Adrenal gland (tissue), 12 donors: ENCODE measurements around the gene COX14. TPM values are rescaled to one million over a fixed set of nuclear protein-coding genes. Genes with fewer than 3 reads are reported as not detected.
A peak's percentile ranks its signal among the peaks of the same experiment; 100 is the strongest.

ENCODE experiments used
- DNase-seq, 7 donors: peaks; one replicate each; pipeline ENCODE4 v3.0.0-alpha.2; 2019 to 2020
- H3K27ac ChIP-seq, 5 donors: fragments of 200-600 bp; sonication (generic) in 4 of 5; 1 replicate in 3 of 5; 2 replicates in 2 of 5; pipeline versions ENCODE4 v1.5.1 to v1.8.0; 2016 to 2020; ENCODE audit warnings: mild to moderate bottlenecking in 1 of 5
- H3K27me3 ChIP-seq: fragments of 200-600 bp; 2 replicates; pipeline ENCODE4 v1.8.0; 2021
- H3K36me3 ChIP-seq, 2 donors: fragments of 200-600 bp; replicated peaks in 1 of 2; 1 replicate in 1 of 2; 2 replicates in 1 of 2; pipeline versions ENCODE4 v1.5.1 to v1.8.0; 2018 to 2022
- H3K4me1 ChIP-seq, 2 donors: fragments of 200-600 bp; replicated peaks in 1 of 2; 1 replicate in 1 of 2; 2 replicates in 1 of 2; pipeline versions ENCODE4 v1.5.1 to v1.8.0; 2018 to 2021
- H3K4me3 ChIP-seq, 4 donors: fragments of 200-600 bp; sonication (generic) in 3 of 4; one replicate each; pipeline ENCODE4 v1.5.1; 2016 to 2018
- H3K9me3 ChIP-seq, 3 donors: fragments of 200-600 bp; sonication (generic) in 1 of 3; replicated peaks in 1 of 3; 1 replicate in 2 of 3; 2 replicates in 1 of 3; pipeline versions ENCODE4 v1.5.1 to v1.8.0; 2016 to 2021
- POLR2A ChIP-seq, 2 donors: fragments of 450-650 bp; IDR thresholded peaks; one replicate each; pipeline ENCODE4 v1.6.1; 2017; ENCODE audit warnings: antibody characterized with exemption in 2 of 2, mild to moderate bottlenecking in 2 of 2, moderate library complexity in 1 of 2
- WGBS, 4 donors: extraction: QIAGEN DNeasy Blood & Tissue Kit in 2 of 4; methylation state at CpG; one replicate each; pipeline versions ENCODE4 v1.1.5 to v1.1.7; 2013 to 2017; 5-methylcytosine and 5-hydroxymethylcytosine counted together
- intact Hi-C, 2 donors: fragments of 100-400 bp; cut with DNase I; formaldehyde crosslinking; loops; one replicate each; pipeline versions ENCODE4 v1.14.1 to v1.15.0; 2022 to 2023
- polyA plus RNA-seq, 3 donors: library from polyadenylated mRNA; stranded (reverse); fragments of 200-250 nt in 2 of 3; fragments of 350-450 nt in 1 of 3; fragmentation: Illumina TruSeq in 1 of 3; extraction: RNeasy Lipid Tissue Mini Kit (QIAGEN cat#74804) in 1 of 3; gene quantifications; one replicate each; pipeline ENCODE4 v1.2.3, GENCODE V29; 2013 to 2014
- total RNA-seq, 9 donors: library from RNA; depleted of rRNA in 4 of 9; stranded (reverse); fragments of >200 nt in 4 of 9; fragments of 120-200 nt in 1 of 9; fragmentation: NEBNext Ultra II Directional in 1 of 9; extraction: Animal tissue kit (Norgen Biotek cat#: 25700) in 1 of 9; gene quantifications; one replicate each; pipeline versions ENCODE4 v1.1.0 to v1.2.4, GENCODE V29; 2013 to 2023
- TF ChIP-seq, protein P1 (sequence below), 6 experiments: fragments of 450-650 bp in 4 of 6; fragments of 200-600 bp in 2 of 6; sonication (generic) in 1 of 6; IDR thresholded peaks; 1 replicate in 5 of 6; 2 replicates in 1 of 6; pipeline versions ENCODE4 v1.5.1 to v1.8.0; 2016 to 2021; ENCODE audit warnings: antibody characterized with exemption in 6 of 6, mild to moderate bottlenecking in 2 of 6, moderate library complexity in 1 of 6
- donor health status: healthy with polysubstance abuse.
- donor health status: Bipolar disorder and iron deficiency.
- donor health status: DM: yes; HTN: yes; CAD: no.
- donor health status: DM: no; HTN: no; CAD: no.
- donor health status: DM: no; HTN: no; CAD: no.
- donor health status: DM: yes; HTN: yes; CAD: no.

COX14 gene
- total and polyA plus RNA-seq, 12 donors: 61.2 to 150 (median 93.9) TPM

DNA sequence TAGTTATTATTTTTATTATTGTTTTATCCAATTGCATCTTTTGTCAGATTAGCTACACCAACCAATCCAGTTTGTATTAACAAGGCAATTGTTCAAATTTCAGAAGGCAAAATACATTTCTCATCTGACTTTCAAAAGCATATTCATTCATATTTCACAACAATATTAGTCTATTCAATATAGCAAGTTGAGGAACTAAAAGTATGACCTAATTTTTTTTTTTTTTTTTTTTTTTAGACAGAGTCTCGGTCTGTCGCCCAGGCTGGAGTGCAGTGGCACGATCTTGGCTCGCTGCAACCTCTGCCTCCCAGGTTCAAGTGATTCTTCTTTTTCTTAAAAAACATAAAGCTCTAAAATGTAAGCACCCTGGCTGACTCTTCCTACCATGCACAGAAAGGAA is 17.3 kb downstream of the COX14 start:
- Histone ChIP-seq H3K36me3 (peaks cover 0 to 30% of the 10 kb centered on the region in 2 donors), H3K9me3 (no peaks in the 10 kb centered on the region), H3K27ac (peak overlapping the region in 1 of 5 donors; percentile 27)

DNA sequence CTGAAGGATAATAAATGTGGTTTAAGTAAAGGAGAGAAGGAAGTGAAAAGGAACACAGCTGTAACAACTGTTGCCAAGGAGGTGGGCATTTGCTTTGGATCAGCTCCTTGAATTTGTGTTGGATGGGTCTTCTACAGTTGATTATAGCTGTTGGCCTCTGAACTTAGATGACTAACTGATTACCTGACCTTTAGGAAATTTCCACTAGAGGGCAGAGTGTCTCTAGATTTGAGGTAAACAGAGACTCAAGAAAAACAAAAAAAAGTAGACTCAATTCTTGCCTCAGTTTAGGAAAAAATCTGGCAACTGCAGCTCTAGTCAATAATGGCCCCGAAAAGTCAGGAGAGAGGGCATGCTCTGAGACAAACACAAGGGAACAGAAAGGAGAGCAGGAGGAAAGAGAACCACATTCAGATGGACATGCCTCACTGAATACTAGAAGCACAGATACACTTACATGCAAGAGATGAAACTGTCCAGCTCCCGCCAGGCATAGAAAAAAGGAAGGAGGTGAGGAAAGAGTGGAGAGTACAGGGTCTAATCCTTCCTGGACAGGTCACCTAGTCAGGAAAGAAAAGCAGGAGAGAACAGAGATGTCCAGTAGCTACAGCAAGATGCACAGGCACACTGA is 20.6 kb downstream of the COX14 start:
- no peak for DNase-seq
- H3K4me1 ChIP-seq: peaks cover 16 to 29% of the 10 kb centered on the region in 2 donors
- intact Hi-C loops: loop anchor here in 1 of 2 donors (5.0 kb wide), 1 partner anchor 40 kb away; no protein-coding TSS in a partner anchor
- H3K27ac ChIP-seq: peak overlapping the region in 3 of 5 donors; percentile 22 to 64 (median 38)
- H3K9me3 ChIP-seq: no peaks in the 10 kb centered on the region
- WGBS, 4 donors: 38 to 70% (median 55%) methylated on average over 2 of the region's 2 CpGs
- H3K27me3 ChIP-seq: no peaks in the 10 kb centered on the region
- H3K36me3 ChIP-seq: peaks cover 0 to 35% of the 10 kb centered on the region in 2 donors
- H3K4me3 ChIP-seq: no peak overlapping the region
- no peak for TF ChIP-seq POLR2A (IDR thresholded peaks at IDR 0.05)
- TF ChIP-seq, protein P1, sequence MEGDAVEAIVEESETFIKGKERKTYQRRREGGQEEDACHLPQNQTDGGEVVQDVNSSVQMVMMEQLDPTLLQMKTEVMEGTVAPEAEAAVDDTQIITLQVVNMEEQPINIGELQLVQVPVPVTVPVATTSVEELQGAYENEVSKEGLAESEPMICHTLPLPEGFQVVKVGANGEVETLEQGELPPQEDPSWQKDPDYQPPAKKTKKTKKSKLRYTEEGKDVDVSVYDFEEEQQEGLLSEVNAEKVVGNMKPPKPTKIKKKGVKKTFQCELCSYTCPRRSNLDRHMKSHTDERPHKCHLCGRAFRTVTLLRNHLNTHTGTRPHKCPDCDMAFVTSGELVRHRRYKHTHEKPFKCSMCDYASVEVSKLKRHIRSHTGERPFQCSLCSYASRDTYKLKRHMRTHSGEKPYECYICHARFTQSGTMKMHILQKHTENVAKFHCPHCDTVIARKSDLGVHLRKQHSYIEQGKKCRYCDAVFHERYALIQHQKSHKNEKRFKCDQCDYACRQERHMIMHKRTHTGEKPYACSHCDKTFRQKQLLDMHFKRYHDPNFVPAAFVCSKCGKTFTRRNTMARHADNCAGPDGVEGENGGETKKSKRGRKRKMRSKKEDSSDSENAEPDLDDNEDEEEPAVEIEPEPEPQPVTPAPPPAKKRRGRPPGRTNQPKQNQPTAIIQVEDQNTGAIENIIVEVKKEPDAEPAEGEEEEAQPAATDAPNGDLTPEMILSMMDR (IDR thresholded peaks at IDR 0.05): peak in 4 of 6 experiments; percentile 45 to 71 (median 58)

More for the DNA sequence above, 17.3 kb downstream of the COX14 start:
- WGBS, 4 donors: 24 to 45% (median 38%) methylated on average over 4 of the region's 4 CpGs
- TF ChIP-seq, protein P1 (IDR thresholded peaks at IDR 0.05): no peak
- TF ChIP-seq POLR2A (IDR thresholded peaks at IDR 0.05): no peak
- Histone ChIP-seq H3K4me3 (no peak overlapping the region), H3K27me3 (no peaks in the 10 kb centered on the region), H3K4me1 (peaks cover 12 to 25% of the 10 kb centered on the region in 2 donors)
- intact Hi-C loops: loop anchor here in 1 of 2 donors (5.0 kb wide), 1 partner anchor 48 kb away; no protein-coding TSS in a partner anchor
- no peak for DNase-seq

DNA sequence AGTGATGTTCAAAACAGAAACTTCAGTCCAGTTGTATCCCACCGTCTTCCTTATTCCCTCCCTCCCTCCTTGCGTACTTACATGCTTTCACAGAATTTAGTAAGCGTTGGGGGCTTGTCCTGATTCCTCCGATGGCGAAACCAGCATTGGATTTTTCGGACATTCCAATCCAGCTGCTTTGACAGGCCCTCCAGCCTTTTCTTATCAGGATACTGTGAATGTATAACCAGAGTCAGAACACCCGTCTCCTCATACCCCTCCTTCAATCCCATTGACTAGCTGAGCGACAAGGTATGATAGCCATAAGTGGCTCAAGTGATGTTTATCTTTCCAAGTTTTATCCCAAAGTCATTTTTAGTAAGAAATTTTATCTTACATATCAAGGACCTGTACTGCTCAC is 31.0 kb downstream of the COX14 start:
- DNase-seq: no peak

DNA sequence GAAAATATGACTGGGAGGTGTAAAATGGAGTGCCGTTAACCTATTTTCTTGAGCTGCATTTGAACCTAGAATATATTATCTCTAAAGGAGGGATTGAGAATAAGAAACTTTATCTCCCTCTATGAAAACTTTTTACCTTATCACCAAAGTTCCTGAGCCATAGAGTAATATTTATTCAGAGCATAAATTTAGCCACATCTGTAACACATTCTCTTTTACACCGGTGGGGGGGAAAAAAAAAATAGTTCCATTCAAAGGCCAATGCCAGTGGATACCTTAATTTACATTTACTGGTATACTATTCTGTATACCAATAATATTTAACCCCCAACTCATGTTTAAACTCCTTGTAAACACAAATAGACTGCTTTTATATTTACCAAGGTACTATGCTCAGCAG is 33.4 kb downstream of the COX14 start:
- Histone ChIP-seq H3K27ac (no peak overlapping the region), H3K4me3 (no peak overlapping the region), H3K36me3 (peaks cover 0 to 6% of the 10 kb centered on the region in 2 donors), H3K9me3 (no peaks in the 10 kb centered on the region), H3K4me1 (peaks cover 0 to under 1% of the 10 kb centered on the region in 2 donors), H3K27me3 (no peaks in the 10 kb centered on the region)
- intact Hi-C loops: no loop called here
- 71 to 81% (median 73%) methylated on average over 2 of the region's 2 CpGs for WGBS, 4 donors
- TF ChIP-seq, protein P1 (IDR thresholded peaks at IDR 0.05): no peak
- TF ChIP-seq POLR2A (IDR thresholded peaks at IDR 0.05): no peak
- no peak for DNase-seq

More for the DNA sequence above, 31.0 kb downstream of the COX14 start:
- H3K36me3 ChIP-seq: peaks cover 0 to 10% of the 10 kb centered on the region in 2 donors
- WGBS, 4 donors: 90 to 95% (median 93%) methylated on average over 8 of the region's 8 CpGs
- TF ChIP-seq, protein P1 (IDR thresholded peaks at IDR 0.05): no peak
- TF ChIP-seq POLR2A (IDR thresholded peaks at IDR 0.05): no peak
- H3K27ac ChIP-seq: no peak overlapping the region
- H3K4me3 ChIP-seq: no peak overlapping the region
- H3K27me3 ChIP-seq: no peaks in the 10 kb centered on the region
- H3K9me3 ChIP-seq: no peaks in the 10 kb centered on the region
- H3K4me1 ChIP-seq: no peaks in the 10 kb centered on the region
- intact Hi-C loops: no loop called here
